Fibroblast of peridontal ligament (primary cell): ENCODE measurements around the gene CA5B.
"Not testable (repeated sequence)": the region's sequence is repeated elsewhere in the genome, so short reads cannot be mapped to it uniquely, and the experiment has no call there.

ENCODE experiments used
- DNase-seq: peaks from one replicate; pipeline ENCODE4 v3.0.0-alpha.2; 2010; ENCODE audit errors: extremely low read depth

The CA5B gene

GRCh38 chrX:15747626-15748173, 9.6 kb downstream of the CA5B start:
- DNase-seq = no peak

GRCh38 chrX:15748841-15749240, 10.8 kb downstream of the CA5B start:
- peak; percentile 2 for DNase-seq

DNA sequence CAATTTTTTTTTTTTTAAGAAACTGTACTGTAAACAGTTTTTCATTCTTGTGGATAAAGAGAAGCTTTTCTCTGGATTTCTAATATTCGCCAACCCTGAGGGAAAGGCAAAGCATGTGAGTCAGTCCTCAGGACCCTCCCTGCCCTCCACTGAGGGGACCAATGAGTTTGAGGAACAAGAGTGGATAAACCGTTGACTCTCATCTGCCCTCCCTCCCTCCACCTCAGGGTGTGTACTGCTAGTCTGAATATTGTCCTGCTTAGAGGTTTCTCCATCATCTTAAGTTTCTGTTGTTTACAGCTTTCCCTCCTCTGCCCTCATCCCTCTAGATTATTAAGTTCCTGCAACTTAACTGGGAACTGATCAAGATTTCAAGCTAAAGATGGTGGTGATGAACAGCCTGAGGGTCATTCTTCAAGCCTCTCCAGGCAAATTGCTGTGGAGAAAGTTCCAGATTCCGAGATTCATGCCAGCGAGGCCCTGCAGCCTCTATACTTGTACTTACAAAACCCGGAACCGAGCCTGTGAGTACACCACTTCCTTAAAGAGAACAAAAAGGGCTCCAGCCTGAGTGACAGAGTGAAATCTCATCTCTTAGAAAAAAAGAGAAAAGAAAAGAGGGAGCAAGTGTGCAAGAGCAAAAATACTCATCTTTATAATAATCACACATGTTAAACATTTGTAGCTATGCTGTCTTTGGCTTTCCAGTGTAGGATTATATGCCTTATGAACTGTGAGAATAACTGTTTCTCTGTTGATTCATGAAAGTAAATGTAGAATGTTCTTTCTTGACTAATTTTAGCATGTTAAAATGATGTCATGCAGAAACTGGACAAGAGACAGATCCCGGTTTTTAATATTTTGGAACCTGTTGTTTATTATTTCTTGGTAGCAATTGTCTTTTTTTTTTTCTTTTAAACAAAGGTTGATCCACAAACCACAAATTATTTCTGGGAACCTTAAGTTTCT, 11.9 kb downstream of the CA5B start:
- DNase-seq = peak; percentile 43

- peak; percentile 27 for DNase-seq
Measured at GRCh38 chrX:15750611-15751154, 12.6 kb downstream of the CA5B start.

GRCh38 chrX:15751155-15751819, 13.2 kb downstream of the CA5B start:
- DNase-seq = peak; percentile 59

GRCh38 chrX:15755091-15755490, 17.0 kb downstream of the CA5B start:
- no peak for DNase-seq

GRCh38 chrX:15758140-15758539, 20.1 kb downstream of the CA5B start:
- no peak for DNase-seq

DNA sequence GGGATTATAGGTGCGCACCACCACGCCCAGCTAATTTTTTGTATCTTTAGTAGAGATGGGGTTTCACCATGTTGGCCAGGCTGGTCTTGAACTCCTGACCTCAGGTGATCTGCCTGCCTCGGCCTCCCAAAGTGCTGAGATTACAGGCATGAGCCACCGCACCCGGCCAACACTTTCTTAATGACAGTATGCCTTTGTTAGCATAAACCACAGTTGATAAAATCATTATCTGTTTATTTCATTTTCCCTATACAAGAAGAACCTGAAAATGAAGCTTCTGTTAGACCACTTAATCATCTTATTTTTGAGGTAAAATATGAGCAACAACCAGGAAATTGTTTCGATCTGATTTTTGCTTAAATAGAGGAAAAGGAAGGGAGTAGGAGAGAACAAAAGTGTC, 21.8 kb downstream of the CA5B start:
- DNase-seq = not testable (repeated sequence)

- peak; percentile 56 for DNase-seq
Measured at GRCh38 chrX:15761564-15762191, 23.6 kb downstream of the CA5B start.

GRCh38 chrX:15769300-15769954, 31.4 kb downstream of the CA5B start:
- DNase-seq = peak; percentile 11

DNA sequence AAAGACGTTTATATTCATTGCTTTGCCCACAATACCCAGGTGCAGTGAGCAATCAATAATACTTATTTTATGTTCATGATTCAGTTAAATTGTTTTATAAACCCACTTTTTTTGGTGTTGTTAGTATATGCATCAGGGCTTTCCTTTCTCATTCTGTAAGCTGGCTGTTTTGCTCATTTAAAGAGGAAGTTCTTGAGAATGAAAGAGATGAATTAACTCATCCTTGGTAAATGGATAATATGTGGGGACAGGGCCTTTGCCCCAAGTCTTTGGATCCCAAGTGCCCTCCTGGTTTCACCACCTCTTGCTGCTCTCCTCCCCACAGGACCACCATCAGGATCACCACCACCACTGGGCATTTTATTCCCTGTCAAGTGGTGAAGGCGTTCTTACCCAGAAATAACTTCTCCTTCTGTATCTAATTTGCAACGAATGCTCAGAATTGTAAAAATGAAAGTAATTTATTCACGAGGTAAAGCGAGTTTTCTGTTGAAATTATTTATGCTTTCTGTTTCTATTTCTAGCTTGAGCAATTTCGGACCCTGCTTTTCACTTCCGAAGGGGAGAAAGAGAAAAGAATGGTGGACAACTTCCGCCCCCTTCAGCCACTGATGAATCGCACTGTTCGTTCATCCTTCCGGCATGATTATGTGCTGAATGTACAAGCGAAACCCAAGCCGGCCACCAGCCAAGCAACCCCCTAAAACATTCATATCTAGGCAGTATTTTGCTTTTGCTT, 44.1 kb downstream of the CA5B start:
- no peak for DNase-seq

DNA sequence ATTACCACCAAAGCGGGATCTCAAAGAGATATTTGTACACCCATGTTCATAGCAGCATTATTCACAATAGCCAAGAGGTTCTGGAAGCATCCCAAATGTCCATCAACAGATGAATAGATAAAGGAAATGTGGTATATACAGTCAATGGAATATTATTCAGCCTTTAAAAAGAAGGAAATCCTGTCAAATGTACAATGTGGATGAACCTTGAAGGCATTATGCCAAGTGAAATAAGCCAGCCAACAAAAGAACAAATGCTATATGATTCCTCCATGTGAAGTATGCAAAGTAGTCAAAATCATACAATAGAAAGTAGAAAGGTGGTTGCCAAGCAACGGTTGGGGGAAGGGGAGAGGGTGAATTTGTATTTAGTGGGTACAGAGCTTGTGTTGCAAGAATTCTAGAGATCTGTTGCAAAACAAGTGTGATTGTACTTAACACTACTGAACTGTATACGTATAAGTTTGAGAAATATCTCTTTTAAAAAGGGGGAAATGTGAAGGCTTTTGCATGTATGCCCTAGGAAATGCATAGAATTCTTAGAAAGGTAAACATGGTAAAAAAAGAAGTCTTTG, 47.2 kb downstream of the CA5B start:
- DNase-seq = no peak

DNA sequence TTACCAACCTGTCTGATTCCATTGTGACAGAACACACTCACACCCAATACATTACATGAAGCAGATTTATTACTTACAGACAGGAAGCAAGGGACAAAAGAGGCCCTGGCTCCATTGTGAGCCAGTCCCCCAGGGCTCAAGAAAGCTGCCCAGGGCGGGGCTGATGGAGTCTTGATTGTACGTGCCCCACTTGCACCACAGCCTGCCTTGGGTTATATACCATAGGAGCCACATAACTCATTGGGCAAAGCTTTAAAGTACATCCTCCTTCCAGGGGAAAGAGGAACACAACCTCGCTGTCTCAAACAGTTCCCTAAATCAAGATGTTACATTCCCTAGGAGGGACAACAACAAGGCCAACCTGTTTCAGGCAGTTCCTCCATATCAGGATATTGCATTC, 48.8 kb downstream of the CA5B start:
- no peak for DNase-seq

DNA sequence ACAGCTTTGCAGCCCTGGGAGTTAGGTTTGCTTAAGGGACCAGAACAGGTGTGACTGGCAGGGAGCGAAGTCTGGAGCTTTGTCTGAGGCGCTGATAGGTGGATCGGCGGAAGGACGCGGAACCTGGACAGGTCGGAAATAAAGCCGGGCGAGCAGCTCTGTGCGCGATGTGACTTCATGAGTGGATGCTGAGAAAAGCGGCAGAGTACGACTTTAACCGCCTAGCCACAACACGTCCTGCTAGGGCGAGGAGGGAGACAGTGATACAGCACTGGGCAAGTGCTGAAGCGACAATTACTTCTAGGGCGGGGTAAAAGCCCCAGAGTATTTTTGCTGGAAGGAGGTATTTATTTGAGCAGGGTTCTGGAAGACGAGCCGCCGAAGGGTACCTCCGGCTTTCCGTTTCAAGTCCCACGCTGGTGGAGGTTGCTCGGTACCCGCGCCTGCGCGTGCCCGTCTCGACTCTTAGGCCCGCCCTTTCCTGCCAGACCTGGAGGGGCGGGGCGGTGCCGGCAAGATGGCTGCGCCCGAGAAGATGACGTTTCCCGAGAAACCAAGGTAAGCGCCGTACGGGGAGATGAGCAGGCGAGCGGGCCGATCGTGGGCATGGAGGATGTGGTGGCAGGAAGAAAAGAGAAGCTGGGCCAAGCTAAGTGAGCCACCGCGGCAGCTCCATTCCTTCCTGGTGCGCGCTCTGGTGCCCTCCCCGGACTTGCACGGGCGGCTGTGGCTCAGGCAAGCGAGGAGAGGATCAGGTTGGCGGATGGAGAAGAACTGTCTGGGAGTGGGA, 52.1 kb downstream of the CA5B start, which contains the start of gene ZRSR2:
TSS of gene ZRSR2 (plus strand) at position 506 of the 790 bp plus-strand sequence. CDS start at position 518, 12 bp downstream.
- peak; percentile 57 for DNase-seq

DNA sequence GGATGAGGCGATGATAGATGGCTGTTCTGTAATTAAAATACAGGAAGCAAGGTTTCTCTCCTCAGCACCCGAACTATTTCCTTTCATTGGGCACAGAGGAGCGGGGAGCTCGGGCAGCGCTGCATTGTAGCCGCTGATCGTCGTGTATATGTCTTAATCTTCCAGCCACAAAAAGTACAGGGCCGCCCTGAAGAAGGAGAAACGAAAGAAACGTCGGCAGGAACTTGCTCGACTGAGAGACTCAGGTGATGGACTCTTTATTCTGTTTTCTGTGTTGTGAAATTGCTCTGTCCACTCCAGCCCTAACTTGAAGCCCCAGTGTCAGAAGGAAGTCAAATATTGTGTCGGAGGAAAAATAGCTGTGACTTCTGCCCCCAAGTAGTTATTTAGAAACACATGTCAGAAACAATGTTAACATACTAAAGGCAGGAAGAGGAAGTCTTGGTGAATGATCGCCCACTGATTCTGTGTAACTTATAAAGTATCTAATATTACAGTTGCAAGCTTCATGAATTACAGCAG, 52.8 kb downstream of the CA5B start:
- DNase-seq = peak; percentile 6

DNA sequence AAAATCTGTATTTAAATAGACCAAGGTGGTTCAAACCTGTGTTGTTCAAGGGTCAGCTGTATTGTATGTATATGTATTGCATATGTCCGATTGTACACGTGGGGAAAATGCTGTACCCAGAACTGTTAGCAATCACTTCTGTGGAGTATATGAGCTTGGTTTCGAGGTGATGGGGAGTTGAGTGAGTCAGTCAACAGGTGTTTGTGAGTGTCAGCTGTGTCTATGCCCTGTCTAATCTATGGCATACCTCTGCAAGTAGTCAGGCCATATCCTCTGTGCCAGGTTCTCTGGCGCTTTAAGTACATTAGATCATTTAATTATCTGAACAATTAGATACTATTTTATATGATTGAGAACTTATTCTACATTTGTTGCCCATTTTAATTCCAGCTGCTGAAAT, 59.6 kb downstream of the CA5B start:
- DNase-seq = no peak

DNA sequence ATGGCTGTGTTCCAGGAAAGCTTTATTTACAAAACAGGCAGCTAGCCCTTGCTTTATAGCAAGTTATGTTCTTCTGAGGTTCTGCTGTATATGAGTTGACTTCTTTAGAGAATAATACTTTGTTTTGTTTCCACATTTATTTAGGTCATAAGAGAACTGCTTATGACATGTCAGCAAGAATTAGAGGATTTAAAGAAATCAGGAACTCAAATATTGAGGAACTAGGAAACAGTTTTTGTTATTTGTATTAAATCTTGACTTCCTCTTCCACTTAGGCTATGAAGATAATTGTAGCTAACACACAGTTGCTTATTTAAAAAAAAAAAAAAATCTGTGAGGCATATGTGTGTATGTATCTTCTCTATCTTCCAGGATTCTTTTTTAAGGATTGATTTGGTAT, 66.5 kb downstream of the CA5B start:
- no peak for DNase-seq

DNA sequence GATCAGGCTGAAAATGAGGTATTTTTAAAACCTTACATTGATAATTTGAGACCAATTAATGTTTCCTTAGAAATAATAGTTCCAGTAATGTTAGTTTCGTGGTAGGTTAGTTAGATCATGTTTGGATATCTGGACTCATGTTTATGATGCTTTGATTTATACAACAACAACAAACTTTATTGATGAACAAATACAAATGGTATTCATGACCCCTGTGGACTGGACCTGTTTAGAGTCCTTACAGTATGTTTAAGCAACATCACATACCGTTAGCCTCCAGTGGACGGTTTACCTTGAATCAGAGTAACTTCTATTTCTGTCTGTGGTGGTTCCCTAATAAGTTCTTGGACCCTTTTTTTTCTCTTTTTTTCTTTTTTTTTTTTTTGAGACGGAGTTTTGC, 70.2 kb downstream of the CA5B start:
- no peak for DNase-seq
